Measurements from ENCODE around the gene FOXRED1. TPM values are rescaled to one million over a fixed set of nuclear protein-coding genes. Genes with fewer than 3 reads are reported as not detected.
"Not testable (repeated sequence)": the region's sequence is repeated elsewhere in the genome, so short reads cannot be mapped to it uniquely, and the experiment has no call there.

FOXRED1 gene
- polyA plus RNA-seq (2013, experiment 1 of 2; ENCODE audit: insufficient read length): 16.8 TPM
- polyA plus RNA-seq (2013, experiment 2 of 2; ENCODE audit: insufficient read length): 15.3 TPM

DNA sequence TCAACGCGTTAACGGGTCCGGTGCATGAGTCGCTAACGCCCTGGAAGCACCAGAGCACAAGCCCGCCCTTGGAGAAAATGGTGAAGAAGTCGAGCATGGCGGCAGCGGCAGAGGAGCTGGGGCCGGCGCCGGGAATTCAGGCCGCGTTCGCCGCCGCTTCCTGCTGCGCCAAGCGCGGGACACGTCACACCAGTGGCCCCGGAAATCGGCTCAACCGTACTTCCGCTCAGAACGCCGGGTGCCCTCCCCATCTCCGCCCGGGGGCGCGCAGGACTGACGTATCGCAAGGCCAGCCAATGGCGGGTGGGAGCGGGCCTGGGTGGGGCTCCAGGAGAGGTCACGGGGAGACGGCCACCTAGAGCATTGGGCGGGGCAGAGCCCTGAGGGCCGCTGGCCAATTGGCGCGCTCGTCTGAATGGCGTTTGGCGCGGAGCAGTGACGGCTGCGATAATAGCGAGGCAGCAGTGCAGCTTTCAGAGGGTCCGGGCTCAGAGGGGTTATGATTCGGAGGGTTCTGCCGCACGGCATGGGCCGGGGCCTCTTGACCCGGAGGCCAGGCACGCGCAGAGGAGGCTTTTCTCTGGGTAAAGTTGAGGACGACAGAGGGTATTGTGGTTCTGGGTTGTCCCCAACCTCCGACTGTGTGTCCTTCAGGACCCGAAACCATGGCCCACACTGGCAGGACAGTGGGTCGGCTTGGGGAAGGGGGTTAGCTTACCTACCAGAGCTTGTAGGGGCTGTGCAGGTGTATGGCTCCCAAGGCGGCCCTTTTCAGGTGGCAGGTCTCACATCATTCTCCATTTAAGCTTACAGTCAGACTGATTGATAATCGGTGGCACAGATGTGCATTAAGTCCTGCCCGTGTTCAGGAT is at the start of gene FOXRED1, which contains the start of gene SRPRA:
FOXRED1 (plus strand) TSS at position 447 of the 872 bp plus-strand sequence; CDS start at position 500, 53 bp downstream.
SRPRA (minus strand) TSS at position 188 of the 872 bp plus-strand sequence; CDS start at position 97, 91 bp downstream.
- DNase-seq: peak; percentile 99

DNA sequence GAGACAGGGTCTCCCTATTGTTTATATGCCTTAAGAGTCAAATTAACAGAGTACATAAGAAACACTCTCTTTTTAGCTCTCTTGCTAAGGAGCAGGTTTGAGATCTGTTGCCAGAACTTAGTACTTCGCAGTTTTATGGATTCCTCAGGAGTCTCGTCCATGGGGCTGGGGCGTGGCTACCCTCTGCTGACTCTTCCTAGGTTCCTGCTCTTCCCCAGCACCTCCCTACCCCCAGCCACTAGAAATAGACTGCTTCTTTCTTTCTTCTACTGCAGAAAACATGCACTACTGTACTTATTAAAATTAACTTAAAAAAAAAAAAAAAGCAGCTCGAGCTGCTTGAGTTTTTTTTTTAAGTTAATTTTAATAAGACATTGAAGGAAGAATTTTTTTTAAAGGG is 49.4 kb upstream of the FOXRED1 start:
- no peak for DNase-seq

- DNase-seq: no peak
Observed at GRCh38 chr11:126224647-126225294, 44.2 kb upstream of the FOXRED1 start.

DNA sequence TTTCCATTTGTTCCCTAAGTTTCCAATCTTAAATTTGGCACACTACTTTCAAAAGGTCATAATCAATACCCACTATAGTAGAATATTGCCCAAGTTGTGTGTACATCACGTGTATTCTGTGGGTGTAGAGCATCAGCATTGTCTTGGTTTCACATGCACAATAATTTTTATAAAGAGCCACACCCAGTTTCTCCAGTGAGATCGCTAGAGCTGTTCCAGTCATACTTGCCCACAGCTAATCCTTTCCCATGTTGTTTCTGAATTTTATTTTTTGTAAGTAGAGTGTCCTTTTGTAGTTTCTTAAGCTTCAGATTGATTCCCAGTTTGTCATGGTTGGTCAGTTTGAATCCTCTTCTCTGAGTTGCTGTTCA is 43.7 kb upstream of the FOXRED1 start:
- no peak for DNase-seq

DNA sequence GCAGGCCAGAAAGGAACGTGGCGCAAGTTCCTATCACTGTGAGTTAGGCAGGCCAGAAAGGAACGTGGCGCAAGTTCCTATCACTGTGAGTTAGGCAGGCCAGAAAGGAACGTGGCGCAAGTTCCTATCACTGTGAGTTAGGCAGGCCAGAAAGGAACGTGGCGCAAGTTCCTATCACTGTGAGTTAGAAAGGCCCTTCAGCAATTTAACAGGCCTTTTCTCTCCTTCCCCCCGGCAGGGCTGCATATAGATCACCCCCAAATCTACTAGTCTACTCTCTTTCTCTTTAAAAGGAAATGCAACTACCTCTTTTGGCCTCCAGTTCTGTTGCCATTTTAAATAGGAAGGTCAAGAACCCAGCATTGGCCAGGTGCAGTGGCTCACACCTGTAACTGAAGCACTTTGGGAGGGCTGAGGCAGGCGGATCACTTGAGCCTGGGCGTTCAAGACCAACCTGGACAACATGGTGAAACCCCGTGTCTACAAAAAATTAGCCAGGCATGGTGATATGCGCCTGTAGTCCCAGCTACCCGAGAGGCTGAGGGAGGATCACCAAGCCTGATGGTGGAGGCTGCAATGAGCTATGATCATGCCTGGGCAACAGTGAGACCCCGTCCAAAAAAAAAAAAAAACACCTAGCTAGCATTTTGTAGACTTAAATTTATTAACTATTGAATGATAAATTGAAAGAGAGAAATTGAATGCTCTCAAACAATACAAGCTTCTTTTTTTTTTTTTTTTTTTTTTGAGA is 42.4 kb upstream of the FOXRED1 start:
- no peak for DNase-seq

DNA sequence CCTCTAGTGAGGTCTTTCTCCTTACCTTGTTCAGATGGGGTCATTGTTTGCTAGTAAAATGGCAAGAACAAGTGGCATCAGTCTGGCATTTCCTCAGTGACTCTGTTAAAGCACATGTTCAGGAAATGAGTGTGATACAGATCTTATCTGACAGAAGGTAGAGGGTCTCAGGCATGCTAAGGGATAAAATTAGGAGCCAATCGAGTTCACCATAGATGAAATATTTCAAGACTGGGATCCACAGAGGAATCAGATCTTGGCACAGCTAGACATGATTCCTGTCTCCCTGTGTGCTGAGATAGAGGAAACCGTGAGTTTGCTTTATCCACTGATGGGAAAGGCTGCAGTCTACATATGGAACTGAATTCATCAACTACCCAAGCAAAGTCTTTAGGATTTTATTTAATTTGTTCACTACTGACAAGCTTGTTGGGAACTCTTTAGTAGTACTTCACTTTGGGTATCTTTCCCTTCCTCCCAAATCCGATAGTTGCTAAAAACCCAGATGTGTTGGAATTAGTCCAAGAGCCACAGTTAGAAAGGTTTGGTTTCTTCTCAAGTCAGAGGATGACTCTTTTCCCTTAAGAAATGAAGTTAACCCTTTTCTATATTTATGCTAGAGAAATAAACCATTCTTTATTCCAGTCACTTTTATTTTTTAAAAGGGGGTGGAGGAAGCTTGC is 39.0 kb upstream of the FOXRED1 start:
- peak; percentile 6 for DNase-seq

DNA sequence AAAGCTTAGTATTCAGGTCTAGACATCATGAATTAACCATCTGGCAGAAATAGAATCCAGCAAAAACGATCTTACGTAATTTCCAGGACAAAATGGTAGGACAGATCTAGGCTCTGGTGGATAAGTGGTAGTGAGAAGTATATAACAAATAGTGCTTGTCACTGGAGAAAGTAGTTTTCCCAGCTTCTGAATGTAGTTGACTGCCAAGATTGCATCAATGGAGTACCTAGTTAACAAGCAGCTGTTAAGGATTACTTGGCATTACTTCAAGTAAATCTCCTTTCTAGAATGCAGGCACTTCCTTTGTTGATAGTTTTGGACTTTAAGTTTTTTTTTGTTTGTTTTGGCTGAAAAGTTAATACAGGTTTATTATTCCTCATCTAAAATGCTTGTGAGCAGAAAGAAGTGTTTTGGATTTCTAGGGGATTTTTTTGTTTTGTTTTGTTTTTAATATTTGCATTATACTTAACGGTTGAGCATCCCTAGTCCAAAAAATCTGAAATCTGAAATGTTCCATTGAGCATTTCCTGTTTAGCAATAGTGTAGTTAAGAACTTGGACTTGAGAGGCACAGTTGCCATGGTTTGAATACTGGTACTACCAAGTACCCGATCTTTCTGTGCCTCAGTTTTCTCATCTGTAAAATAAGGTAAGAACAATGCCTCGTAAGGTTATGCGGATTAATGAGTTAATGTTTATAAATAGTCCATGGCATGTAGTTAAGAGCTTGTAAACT is 37.1 kb upstream of the FOXRED1 start:
- no peak for DNase-seq

GRCh38 chr11:126232683-126233082 is 36.3 kb upstream of the FOXRED1 start:
- no peak for DNase-seq

DNA sequence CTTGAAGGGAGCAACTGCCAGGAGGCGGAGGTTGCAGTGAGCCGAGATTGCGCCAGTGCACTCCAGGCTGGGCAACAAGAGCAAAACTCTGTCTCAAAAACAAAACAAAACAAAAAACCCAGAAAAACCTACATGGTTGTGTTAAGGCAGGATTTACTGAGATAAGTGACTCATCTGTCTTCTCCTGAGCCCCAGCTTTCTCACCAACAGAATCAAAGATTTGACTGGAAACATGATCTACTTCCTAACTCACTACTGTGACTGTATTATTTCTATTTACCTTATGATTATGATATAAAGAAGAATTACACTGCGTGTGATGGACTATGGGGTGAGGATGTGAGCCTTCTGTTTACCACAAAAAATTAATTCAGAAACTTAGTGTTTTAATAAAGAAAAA is 35.6 kb upstream of the FOXRED1 start:
- no peak for DNase-seq

- no peak for DNase-seq
Observed at GRCh38 chr11:126246636-126247035, 22.3 kb upstream of the FOXRED1 start.

- DNase-seq: no peak
Observed at GRCh38 chr11:126253265-126253664, 15.7 kb upstream of the FOXRED1 start.

DNA sequence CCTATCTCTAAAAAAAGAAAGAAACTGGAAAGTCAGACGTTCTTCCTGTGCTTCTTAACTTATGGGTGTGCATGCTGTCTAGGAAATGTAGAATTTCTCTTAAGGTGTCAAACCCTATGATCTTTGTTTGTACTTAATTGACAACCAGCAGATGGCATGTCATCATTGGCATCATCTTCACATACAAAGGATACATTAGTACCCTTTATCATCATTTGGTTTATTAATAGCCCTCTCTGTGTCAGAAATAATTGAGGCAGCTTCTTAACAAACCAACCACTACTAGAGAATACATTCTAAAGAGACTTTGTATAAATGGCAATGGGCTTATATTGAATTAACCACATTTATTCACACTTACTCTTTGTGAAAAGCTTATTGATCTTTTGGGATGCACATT is 14.1 kb upstream of the FOXRED1 start:
- DNase-seq: no peak

- not testable (repeated sequence) for DNase-seq
Observed at GRCh38 chr11:126255507-126255906, 13.4 kb upstream of the FOXRED1 start.

GRCh38 chr11:126256216-126256615 is 12.7 kb upstream of the FOXRED1 start:
- DNase-seq: no peak

- DNase-seq: no peak
Observed at GRCh38 chr11:126257144-126257543, 11.8 kb upstream of the FOXRED1 start.

GRCh38 chr11:126257764-126258163 is 11.2 kb upstream of the FOXRED1 start:
- DNase-seq: peak; percentile 40

- no peak for DNase-seq
Observed at GRCh38 chr11:126262216-126262615, 6.7 kb upstream of the FOXRED1 start.

DNA sequence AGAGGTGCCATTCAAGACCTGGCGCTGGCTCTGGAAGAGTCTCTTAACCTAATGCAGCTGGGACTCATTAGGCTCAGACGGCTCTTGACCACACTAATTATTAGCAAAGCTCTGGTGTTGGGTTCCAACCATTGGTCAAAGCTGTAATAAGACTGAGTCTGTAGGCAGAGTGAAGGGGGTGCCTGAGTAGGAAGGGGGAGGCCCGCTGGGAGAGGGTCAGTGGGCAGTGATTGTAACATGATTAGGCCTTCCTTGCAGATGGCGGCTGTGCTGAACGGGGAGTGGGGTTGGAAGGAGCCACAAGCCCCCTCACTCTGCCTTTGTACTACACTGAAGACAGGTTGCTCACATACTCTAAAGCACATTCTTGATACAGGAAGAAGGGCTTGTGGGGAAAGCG is 5.5 kb upstream of the FOXRED1 start:
- no peak for DNase-seq

DNA sequence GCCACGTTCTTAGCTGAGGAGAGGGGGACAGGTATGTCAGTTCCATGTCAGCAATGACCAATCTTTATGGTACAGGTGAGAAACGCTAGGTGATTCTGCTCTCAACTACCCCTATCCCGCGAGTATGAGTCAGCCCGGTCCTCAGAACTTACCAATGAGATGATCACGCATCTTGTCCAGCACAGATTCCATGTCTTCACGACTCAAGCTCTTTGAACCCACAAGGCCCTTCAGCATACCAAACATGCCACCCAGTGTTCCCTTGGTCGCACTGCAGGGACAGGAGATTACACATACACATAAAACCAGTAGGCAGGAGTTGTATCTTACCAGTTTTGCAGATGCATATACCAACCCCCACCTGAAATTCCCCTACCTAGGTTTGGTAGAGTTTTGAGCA is 3.1 kb upstream of the FOXRED1 start:
- peak; percentile 13 for DNase-seq

DNA sequence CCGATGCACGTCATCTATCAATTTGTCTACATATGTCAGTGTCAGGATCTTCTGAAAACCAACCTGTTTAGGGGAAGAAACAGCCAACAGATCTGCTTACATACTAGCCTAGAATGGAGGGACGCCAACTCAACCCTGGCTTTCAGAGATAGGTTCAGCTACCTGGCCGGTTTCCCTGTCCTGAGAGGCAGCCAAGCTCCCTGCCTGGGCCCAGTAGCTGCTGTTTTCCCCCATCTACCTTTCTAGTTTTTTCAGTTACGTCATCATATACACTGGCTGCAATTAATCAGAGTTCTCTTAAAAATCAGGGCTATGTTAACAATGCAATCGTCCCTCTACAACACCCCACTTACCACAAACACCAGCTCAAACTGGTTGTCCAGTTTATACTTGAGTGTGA is 1.3 kb upstream of the FOXRED1 start:
- no peak for DNase-seq

- DNase-seq: no peak
Observed at GRCh38 chr11:126268361-126268707, 620 bp upstream of the FOXRED1 start.

DNA sequence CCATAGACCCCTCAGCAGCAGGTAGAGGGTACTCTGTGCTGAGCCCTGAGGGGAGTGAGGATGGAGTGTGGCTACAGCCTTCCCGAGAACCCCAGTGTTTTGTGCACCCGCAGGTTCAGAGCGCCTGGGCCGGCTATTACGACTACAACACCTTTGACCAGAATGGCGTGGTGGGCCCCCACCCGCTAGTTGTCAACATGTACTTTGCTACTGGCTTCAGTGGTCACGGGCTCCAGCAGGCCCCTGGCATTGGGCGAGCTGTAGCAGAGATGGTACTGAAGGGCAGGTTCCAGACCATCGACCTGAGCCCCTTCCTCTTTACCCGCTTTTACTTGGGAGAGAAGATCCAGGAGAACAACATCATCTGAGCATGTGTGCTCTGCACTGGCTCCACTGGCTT is 8.4 kb downstream of the FOXRED1 start:
- no peak for DNase-seq

Measured in fibroblast of skin of scalp (primary cell).